Endothelial cell of umbilical vein (primary cell): ENCODE data around the gene EFEMP1.

Source experiments
- EZH2 ChIP-seq: IDR thresholded peaks from 2 replicates; pipeline ENCODE4 v1.6.1; 2012; ENCODE audit warnings: borderline replicate concordance, low read depth, mild to moderate bottlenecking, moderate library complexity, low read length, inconsistent platforms; ENCODE audit not compliant: severe bottlenecking
- MYC ChIP-seq: IDR thresholded peaks from one replicate; pipeline ENCODE4 v1.6.1; 2011; ENCODE audit warnings: mild to moderate bottlenecking, low read depth, low read length
- POLR2A ChIP-seq: IDR thresholded peaks from 2 replicates; pipeline ENCODE4 v1.6.1; 2012; ENCODE audit warnings: low read depth, mild to moderate bottlenecking, control low read depth, low read length
- POLR2AphosphoS5 ChIP-seq: IDR thresholded peaks from 2 replicates; pipeline ENCODE4 v1.6.1; 2012; ENCODE audit warnings: low read depth, mild to moderate bottlenecking, control low read depth, low read length, moderate library complexity; ENCODE audit not compliant: insufficient read depth
- TF ChIP-seq, protein P1 (sequence below), 2 donors: IDR thresholded peaks; 1 replicate in 1 of 2; 2 replicates in 1 of 2; pipeline ENCODE4 v1.5.1; 2011; ENCODE audit warnings: low read length in 2 of 2, mild to moderate bottlenecking in 2 of 2, moderate library complexity in 2 of 2, control low read depth in 1 of 2, inconsistent platforms in 1 of 2, low read depth in 1 of 2; ENCODE audit not compliant: insufficient read depth in 1 of 2; ENCODE audit errors: extremely low read depth in 1 of 2
- TF ChIP-seq, protein P2 (sequence below): IDR thresholded peaks from 2 replicates; pipeline ENCODE4 v1.6.1; 2011; ENCODE audit not compliant: insufficient read depth, insufficient read length

GRCh38 chr2:55966401-55967118 is 43.0 kb upstream of the EFEMP1 start:
- TF ChIP-seq, protein P1, sequence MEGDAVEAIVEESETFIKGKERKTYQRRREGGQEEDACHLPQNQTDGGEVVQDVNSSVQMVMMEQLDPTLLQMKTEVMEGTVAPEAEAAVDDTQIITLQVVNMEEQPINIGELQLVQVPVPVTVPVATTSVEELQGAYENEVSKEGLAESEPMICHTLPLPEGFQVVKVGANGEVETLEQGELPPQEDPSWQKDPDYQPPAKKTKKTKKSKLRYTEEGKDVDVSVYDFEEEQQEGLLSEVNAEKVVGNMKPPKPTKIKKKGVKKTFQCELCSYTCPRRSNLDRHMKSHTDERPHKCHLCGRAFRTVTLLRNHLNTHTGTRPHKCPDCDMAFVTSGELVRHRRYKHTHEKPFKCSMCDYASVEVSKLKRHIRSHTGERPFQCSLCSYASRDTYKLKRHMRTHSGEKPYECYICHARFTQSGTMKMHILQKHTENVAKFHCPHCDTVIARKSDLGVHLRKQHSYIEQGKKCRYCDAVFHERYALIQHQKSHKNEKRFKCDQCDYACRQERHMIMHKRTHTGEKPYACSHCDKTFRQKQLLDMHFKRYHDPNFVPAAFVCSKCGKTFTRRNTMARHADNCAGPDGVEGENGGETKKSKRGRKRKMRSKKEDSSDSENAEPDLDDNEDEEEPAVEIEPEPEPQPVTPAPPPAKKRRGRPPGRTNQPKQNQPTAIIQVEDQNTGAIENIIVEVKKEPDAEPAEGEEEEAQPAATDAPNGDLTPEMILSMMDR (IDR thresholded peaks at IDR 0.05; ENCODE audit: extremely low read depth in 1 of 2, insufficient read depth in 1 of 2, low read depth in 1 of 2, low read length in 2 of 2), result peak; percentile 7
- TF ChIP-seq POLR2A (peak; percentile 48), EZH2 (no peak), MYC (no peak), POLR2AphosphoS5 (peak; percentile 67)
- TF ChIP-seq, protein P2, sequence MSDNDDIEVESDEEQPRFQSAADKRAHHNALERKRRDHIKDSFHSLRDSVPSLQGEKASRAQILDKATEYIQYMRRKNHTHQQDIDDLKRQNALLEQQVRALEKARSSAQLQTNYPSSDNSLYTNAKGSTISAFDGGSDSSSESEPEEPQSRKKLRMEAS, result no peak
